ENCODE measurements around the gene SRPK2.

SRPK2 gene

DNA sequence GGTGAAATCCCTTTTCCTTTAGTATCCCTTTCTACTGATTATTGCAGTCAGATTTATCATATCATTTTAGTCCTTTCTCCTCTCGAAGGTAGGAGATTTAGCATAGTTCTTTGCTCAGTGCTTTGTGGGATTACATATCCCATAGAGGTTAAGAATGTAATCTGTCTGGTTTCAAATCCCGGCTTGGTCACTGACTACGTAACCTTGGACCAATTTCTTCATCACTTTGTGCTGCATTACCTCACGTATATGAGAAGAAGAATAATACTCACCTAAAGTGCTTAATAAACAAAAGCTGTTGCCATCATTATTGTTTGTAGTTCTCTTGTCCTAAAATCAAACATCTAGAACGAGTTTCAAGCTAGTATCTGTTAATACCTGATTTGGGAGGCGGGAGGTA, 300.7 kb downstream of the SRPK2 start:
- H3K79me2 ChIP-seq (ENCODE audit: insufficient read depth, low read length) = 0 out of 2 replicates have a peak, but pooled peaks cover 3% of the 10 kb centered on the region
- H3F3A ChIP-seq (ENCODE audit: insufficient read depth, low read length) = no peaks in the 10 kb centered on the region
- H3K27ac ChIP-seq (ENCODE audit: low read depth, low read length, poor library complexity, severe bottlenecking) = no peak overlapping the region
- H2AFZ ChIP-seq (ENCODE audit: low read length) = no peak overlapping the region
- no peaks in the 10 kb centered on the region for H3K9me3 ChIP-seq (ENCODE audit: low read length)
- no peaks in the 10 kb centered on the region for H3K9me2 ChIP-seq (ENCODE audit: low read depth, low read length)
- H4K20me1 ChIP-seq (ENCODE audit: insufficient read depth, low read length) = no peaks in the 10 kb centered on the region
- H3K9ac ChIP-seq (ENCODE audit: low read length) = no peak overlapping the region
- H3K36me3 ChIP-seq (ENCODE audit: insufficient read depth, low read length) = peaks cover 88% of the 10 kb centered on the region
- no peak overlapping the region for H3K4me3 ChIP-seq (ENCODE audit: low read depth, low read length, poor library complexity, severe bottlenecking)
- no peak for TF ChIP-seq EZH2 (IDR thresholded peaks at IDR 0.05; ENCODE audit: borderline replicate concordance, low read length)
- TF ChIP-seq, protein P1, sequence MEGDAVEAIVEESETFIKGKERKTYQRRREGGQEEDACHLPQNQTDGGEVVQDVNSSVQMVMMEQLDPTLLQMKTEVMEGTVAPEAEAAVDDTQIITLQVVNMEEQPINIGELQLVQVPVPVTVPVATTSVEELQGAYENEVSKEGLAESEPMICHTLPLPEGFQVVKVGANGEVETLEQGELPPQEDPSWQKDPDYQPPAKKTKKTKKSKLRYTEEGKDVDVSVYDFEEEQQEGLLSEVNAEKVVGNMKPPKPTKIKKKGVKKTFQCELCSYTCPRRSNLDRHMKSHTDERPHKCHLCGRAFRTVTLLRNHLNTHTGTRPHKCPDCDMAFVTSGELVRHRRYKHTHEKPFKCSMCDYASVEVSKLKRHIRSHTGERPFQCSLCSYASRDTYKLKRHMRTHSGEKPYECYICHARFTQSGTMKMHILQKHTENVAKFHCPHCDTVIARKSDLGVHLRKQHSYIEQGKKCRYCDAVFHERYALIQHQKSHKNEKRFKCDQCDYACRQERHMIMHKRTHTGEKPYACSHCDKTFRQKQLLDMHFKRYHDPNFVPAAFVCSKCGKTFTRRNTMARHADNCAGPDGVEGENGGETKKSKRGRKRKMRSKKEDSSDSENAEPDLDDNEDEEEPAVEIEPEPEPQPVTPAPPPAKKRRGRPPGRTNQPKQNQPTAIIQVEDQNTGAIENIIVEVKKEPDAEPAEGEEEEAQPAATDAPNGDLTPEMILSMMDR (IDR thresholded peaks at IDR 0.05; ENCODE audit: low read length) = no peak
- no peaks in the 10 kb centered on the region for H3K4me1 ChIP-seq (ENCODE audit: insufficient read depth, low read length, severe bottlenecking)
- no peaks in the 10 kb centered on the region for H3K27me3 ChIP-seq (ENCODE audit: insufficient read depth, low read length)
- H3K4me2 ChIP-seq (ENCODE audit: low read length) = no peak overlapping the region

- peaks cover 88% of the 10 kb centered on the region for H3K36me3 ChIP-seq (ENCODE audit: insufficient read depth, low read length)
- TF ChIP-seq EZH2 (IDR thresholded peaks at IDR 0.05; ENCODE audit: borderline replicate concordance, low read length) = no peak
- TF ChIP-seq, protein P1 (IDR thresholded peaks at IDR 0.05; ENCODE audit: low read length) = no peak
- H3K4me2 ChIP-seq (ENCODE audit: low read length) = no peak overlapping the region
- no peaks in the 10 kb centered on the region for H3K9me2 ChIP-seq (ENCODE audit: low read depth, low read length)
- H3K4me3 ChIP-seq (ENCODE audit: low read depth, low read length, poor library complexity, severe bottlenecking) = no peak overlapping the region
- 0 out of 2 replicates have a peak, but pooled peaks cover 3% of the 10 kb centered on the region for H3K79me2 ChIP-seq (ENCODE audit: insufficient read depth, low read length)
- H3F3A ChIP-seq (ENCODE audit: insufficient read depth, low read length) = 0 out of 2 replicates have a peak, but pooled peaks cover 2% of the 10 kb centered on the region
- H3K9me3 ChIP-seq (ENCODE audit: low read length) = no peaks in the 10 kb centered on the region
- H3K9ac ChIP-seq (ENCODE audit: low read length) = no peak overlapping the region
- H3K4me1 ChIP-seq (ENCODE audit: insufficient read depth, low read length, severe bottlenecking) = no peaks in the 10 kb centered on the region
- no peaks in the 10 kb centered on the region for H3K27me3 ChIP-seq (ENCODE audit: insufficient read depth, low read length)
- H4K20me1 ChIP-seq (ENCODE audit: insufficient read depth, low read length) = no peaks in the 10 kb centered on the region
- H3K27ac ChIP-seq (ENCODE audit: low read depth, low read length, poor library complexity, severe bottlenecking) = no peak overlapping the region
- H2AFZ ChIP-seq (ENCODE audit: low read length) = no peak overlapping the region
Observed at GRCh38 chr7:105086850-105087249, 301.9 kb downstream of the SRPK2 start.

GRCh38 chr7:105084581-105084980, 304.1 kb downstream of the SRPK2 start:
- Histone ChIP-seq H3K4me1 (ENCODE audit: insufficient read depth, low read length, severe bottlenecking) (no peaks in the 10 kb centered on the region), H3F3A (ENCODE audit: insufficient read depth, low read length) (0 out of 2 replicates have a peak, but pooled peaks cover 5% of the 10 kb centered on the region), H2AFZ (ENCODE audit: low read length) (no peak overlapping the region), H3K9me3 (ENCODE audit: low read length) (no peaks in the 10 kb centered on the region), H3K36me3 (ENCODE audit: insufficient read depth, low read length) (peaks cover 86% of the 10 kb centered on the region), H3K4me3 (ENCODE audit: low read depth, low read length, poor library complexity, severe bottlenecking) (no peak overlapping the region), H3K4me2 (ENCODE audit: low read length) (no peak overlapping the region), H3K9me2 (ENCODE audit: low read depth, low read length) (no peaks in the 10 kb centered on the region), H3K79me2 (ENCODE audit: insufficient read depth, low read length) (no peaks in the 10 kb centered on the region), H3K27ac (ENCODE audit: low read depth, low read length, poor library complexity, severe bottlenecking) (no peak overlapping the region), H3K9ac (ENCODE audit: low read length) (no peak overlapping the region), H4K20me1 (ENCODE audit: insufficient read depth, low read length) (no peaks in the 10 kb centered on the region), H3K27me3 (ENCODE audit: insufficient read depth, low read length) (no peaks in the 10 kb centered on the region)
- TF ChIP-seq, protein P1 (IDR thresholded peaks at IDR 0.05; ENCODE audit: low read length) = no peak
- no peak for TF ChIP-seq EZH2 (IDR thresholded peaks at IDR 0.05; ENCODE audit: borderline replicate concordance, low read length)

Measured in OCI-LY1 (cell line).